H1 (cell line): Measurements from ENCODE around the gene ZSCAN21. TPM values are rescaled to one million over a fixed set of nuclear protein-coding genes. Genes with fewer than 3 reads are reported as not detected.

Source experiments
- CTCF ChIA-PET: fragments of 300-600 bp; sonication (Branson Sonifier 250); formaldehyde crosslinking; loops from one replicate; lab custom pipeline; 2021; ENCODE audit not compliant: partially characterized antibody; lab: Charles Lee
- POLR2A ChIA-PET: fragments of 300-600 bp; sonication (Branson Sonifier 250); formaldehyde crosslinking; loops from one replicate; lab custom pipeline; 2021; ENCODE audit warnings: inconsistent platforms; ENCODE audit not compliant: partially characterized antibody; lab: Charles Lee
- DNase-seq, 2 experiments: peaks; one replicate each; pipeline versions ENCODE4 v3.0.0 to v3.0.0-alpha.2; 2010 to 2022; ENCODE audit warnings: low spot score in 2 of 2, low read depth in 1 of 2, mixed read lengths in 1 of 2
- FAIRE-seq: peaks from 2 replicates; lab custom pipeline; 2011; peaks lifted over from hg19 to GRCh38; lab: Jason Lieb, UNC
- H2AFZ ChIP-seq: 2 replicates; pipeline ENCODE4 v1.8.1; 2012; ENCODE audit warnings: low read length, inconsistent platforms
- H2AK5ac ChIP-seq: 2 replicates; pipeline ENCODE4 v1.6.1; 2013; ENCODE audit warnings: low read depth, low read length
- H2BK120ac ChIP-seq: replicated peaks from 2 replicates; pipeline ENCODE3; 2013; ENCODE audit warnings: low read depth, low read length, inconsistent platforms
- H2BK12ac ChIP-seq: 2 replicates; pipeline ENCODE4 v1.6.1; 2013; ENCODE audit warnings: low read depth, low read length
- H2BK15ac ChIP-seq: 2 replicates; pipeline ENCODE4 v1.6.1; 2013; ENCODE audit warnings: low read length
- H2BK20ac ChIP-seq: 2 replicates; pipeline ENCODE4 v1.6.1; 2013; ENCODE audit warnings: low read length
- H2BK5ac ChIP-seq: 2 replicates; pipeline ENCODE4 v1.6.1; 2013; ENCODE audit warnings: low read depth, low read length
- H3K14ac ChIP-seq: 2 replicates; pipeline ENCODE4 v1.6.1; 2013; ENCODE audit warnings: inconsistent platforms; ENCODE audit not compliant: insufficient read length
- H3K18ac ChIP-seq: 2 replicates; pipeline ENCODE4 v1.6.1; 2013; ENCODE audit warnings: low read length; ENCODE audit errors: extremely low read depth
- H3K23ac ChIP-seq: 2 replicates; pipeline ENCODE4 v1.6.1; 2013; ENCODE audit warnings: inconsistent platforms; ENCODE audit not compliant: insufficient read length
- H3K23me2 ChIP-seq: 2 replicates; pipeline ENCODE4 v1.6.1; 2013; ENCODE audit warnings: low read depth, low read length
- H3K27ac ChIP-seq: 2 replicates; pipeline ENCODE4 v1.6.1; 2011; ENCODE audit warnings: low read depth, low read length, inconsistent platforms
- H3K27me3 ChIP-seq, 4 experiments: replicated peaks in 1 of 4; 1 replicate in 1 of 4; 2 replicates in 3 of 4; pipeline versions ENCODE4 v1.6.1 to v1.8.1; 2011 to 2013; ENCODE audit warnings: low read length in 3 of 4, mild to moderate bottlenecking in 3 of 4, inconsistent platforms in 2 of 4, mixed read lengths in 2 of 4, moderate library complexity in 1 of 4; ENCODE audit not compliant: control insufficient read depth in 3 of 4, insufficient read depth in 3 of 4; ENCODE audit errors: extremely low read depth in 1 of 4
- H3K36me3 ChIP-seq, 4 experiments: 2 replicates each; pipeline versions ENCODE4 v1.6.1 to v1.8.1; 2011 to 2013; ENCODE audit warnings: mild to moderate bottlenecking in 4 of 4, low read length in 3 of 4, moderate library complexity in 2 of 4, control low read depth in 1 of 4, inconsistent platforms in 1 of 4; ENCODE audit not compliant: insufficient read depth in 4 of 4, control insufficient read depth in 2 of 4
- H3K4ac ChIP-seq: replicated peaks from 2 replicates; pipeline ENCODE3; 2013; ENCODE audit warnings: low read length, low read depth, mixed read lengths, inconsistent platforms; ENCODE audit not compliant: insufficient read length
- H3K4me1 ChIP-seq, 4 experiments: replicated peaks in 1 of 4; 1 replicate in 1 of 4; 2 replicates in 3 of 4; pipeline versions ENCODE4 v1.6.1 to v1.8.1; 2011 to 2013; ENCODE audit warnings: low read length in 3 of 4, inconsistent platforms in 2 of 4, mixed read lengths in 1 of 4; ENCODE audit not compliant: insufficient read depth in 4 of 4, control insufficient read depth in 3 of 4
- H3K4me2 ChIP-seq, 2 experiments: 2 replicates each; pipeline versions ENCODE4 v1.6.1 to v1.8.1; 2011 to 2013; ENCODE audit warnings: low read depth in 2 of 2, low read length in 2 of 2, control low read depth in 1 of 2, inconsistent platforms in 1 of 2, mild to moderate bottlenecking in 1 of 2; ENCODE audit not compliant: insufficient read depth in 1 of 2
- H3K4me3 ChIP-seq, 4 experiments: fragments of 200-600, 300-600 bp in 1 of 4; sonication (generic), shearing (Covaris generic), sonication (Bioruptor Twin) in 1 of 4; 2 replicates each; pipeline versions ENCODE4 v1.5.1 to v1.8.1; 2011 to 2016; ENCODE audit warnings: low read length in 4 of 4, low read depth in 3 of 4, control low read depth in 2 of 4, inconsistent platforms in 2 of 4, mild to moderate bottlenecking in 2 of 4, mixed read lengths in 1 of 4, moderate library complexity in 1 of 4; ENCODE audit not compliant: insufficient read depth in 2 of 4; ENCODE audit errors: extremely low read depth in 1 of 4
- H3K56ac ChIP-seq: replicated peaks from 2 replicates; pipeline ENCODE3; 2013; ENCODE audit warnings: low read depth, mild to moderate bottlenecking, mixed read lengths, low read length, inconsistent platforms; ENCODE audit not compliant: insufficient read length
- H3K79me1 ChIP-seq: 2 replicates; pipeline ENCODE4 v1.6.1; 2013; ENCODE audit warnings: low read depth, low read length, control low read depth
- H3K79me2 ChIP-seq, 2 experiments: 2 replicates each; pipeline versions ENCODE4 v1.6.1 to v1.8.1; 2012 to 2013; ENCODE audit warnings: low read length in 2 of 2, mild to moderate bottlenecking in 2 of 2, inconsistent platforms in 1 of 2; ENCODE audit not compliant: insufficient read depth in 2 of 2, control insufficient read depth in 1 of 2
- H3K9ac ChIP-seq, 4 experiments: replicated peaks in 1 of 4; 1 replicate in 1 of 4; 2 replicates in 3 of 4; pipeline versions ENCODE4 v1.6.1 to v1.8.1; 2011 to 2013; ENCODE audit warnings: low read depth in 3 of 4, low read length in 3 of 4, control low read depth in 2 of 4, mild to moderate bottlenecking in 2 of 4, moderate library complexity in 2 of 4, inconsistent platforms in 1 of 4; ENCODE audit errors: extremely low read depth in 1 of 4
- H3K9me3 ChIP-seq, 2 experiments: 2 replicates each; pipeline versions ENCODE4 v1.6.1 to v1.8.1; 2012 to 2013; ENCODE audit warnings: mild to moderate bottlenecking in 2 of 2, moderate library complexity in 2 of 2, control low read depth in 1 of 2, inconsistent platforms in 1 of 2, low read depth in 1 of 2, low read length in 1 of 2, mixed read lengths in 1 of 2; ENCODE audit not compliant: insufficient read depth in 2 of 2
- H4K20me1 ChIP-seq, 2 experiments: replicated peaks in 1 of 2; 2 replicates each; pipeline versions ENCODE3 to v1.8.1; 2011 to 2013; ENCODE audit warnings: inconsistent platforms in 2 of 2, low read length in 2 of 2, mild to moderate bottlenecking in 1 of 2; ENCODE audit not compliant: insufficient read depth in 2 of 2, control insufficient read depth in 1 of 2
- H4K5ac ChIP-seq: 2 replicates; pipeline ENCODE4 v1.6.1; 2013; ENCODE audit warnings: low read length, low read depth, mixed read lengths, inconsistent platforms; ENCODE audit not compliant: insufficient read length
- H4K8ac ChIP-seq: 2 replicates; pipeline ENCODE4 v1.8.0; 2013; ENCODE audit warnings: mild to moderate bottlenecking, moderate library complexity, low read length, inconsistent platforms; ENCODE audit not compliant: insufficient read depth; ENCODE audit errors: extremely low read depth
- H4K91ac ChIP-seq: replicated peaks from 2 replicates; pipeline ENCODE3; 2013; ENCODE audit warnings: low read length, mixed read lengths, inconsistent platforms; ENCODE audit not compliant: insufficient read length
- BACH1 ChIP-seq: IDR thresholded peaks from 2 replicates; pipeline ENCODE4 v1.6.1; 2012; ENCODE audit warnings: low read length, improper control_type of control experiment
- CHD2 ChIP-seq: IDR thresholded peaks from 2 replicates; pipeline ENCODE4 v1.6.1; 2012; ENCODE audit warnings: low read length, improper control_type of control experiment
- CTCF ChIP-seq, 3 experiments: IDR thresholded peaks; 1 replicate in 2 of 3; 2 replicates in 1 of 3; pipeline versions ENCODE4 v1.5.1 to v1.6.1; 2011; ENCODE audit warnings: low read length in 3 of 3, mild to moderate bottlenecking in 3 of 3, inconsistent platforms in 2 of 3, low read depth in 1 of 3, moderate library complexity in 1 of 3; ENCODE audit not compliant: insufficient read depth in 1 of 3; ENCODE audit errors: control extremely low read depth in 1 of 3
- EGR1 ChIP-seq: IDR thresholded peaks from 2 replicates; pipeline ENCODE4 v1.6.1; 2011; ENCODE audit warnings: low read depth, low read length, borderline replicate concordance
- EZH2 ChIP-seq: fragments of 200-600 bp; sonication (generic); IDR thresholded peaks from 2 replicates; pipeline ENCODE4 v1.7.1; 2012; ENCODE audit warnings: low read depth, mild to moderate bottlenecking, moderate library complexity, low read length, inconsistent platforms; ENCODE audit not compliant: severe bottlenecking
- FOSL1 ChIP-seq: IDR thresholded peaks from 2 replicates; pipeline ENCODE4 v1.6.1; 2011; ENCODE audit warnings: mild to moderate bottlenecking, low read depth, low read length, moderate library complexity; ENCODE audit not compliant: insufficient read depth
- HDAC6 ChIP-seq: IDR thresholded peaks from one replicate; pipeline ENCODE4 v1.7.1; 2012; ENCODE audit warnings: low read depth, mild to moderate bottlenecking, inconsistent platforms, low read length, moderate library complexity
- JUN ChIP-seq: IDR thresholded peaks from 2 replicates; pipeline ENCODE4 v1.6.1; 2011; ENCODE audit warnings: low read depth, mild to moderate bottlenecking, improper control_type of control experiment, low read length
- MAFK ChIP-seq: IDR thresholded peaks from 2 replicates; pipeline ENCODE4 v1.6.1; 2012; ENCODE audit warnings: low read depth, mild to moderate bottlenecking, improper control_type of control experiment, low read length
- POLR2A ChIP-seq, 2 experiments: IDR thresholded peaks; 1 replicate in 1 of 2; 2 replicates in 1 of 2; pipeline ENCODE4 v1.6.1; 2011; ENCODE audit warnings: low read depth in 2 of 2, low read length in 2 of 2, mild to moderate bottlenecking in 2 of 2; ENCODE audit errors: control extremely low read depth in 1 of 2
- POU5F1 ChIP-seq: IDR thresholded peaks from 2 replicates; pipeline ENCODE4 v1.6.1; 2011; ENCODE audit warnings: low read depth, mild to moderate bottlenecking, low read length, moderate library complexity
- SP2 ChIP-seq: IDR thresholded peaks from 2 replicates; pipeline ENCODE4 v1.6.1; 2012; ENCODE audit warnings: mild to moderate bottlenecking, low read length, inconsistent platforms
- WGBS, 2 experiments: shearing (Covaris generic) in 1 of 2; methylation state at CpG; one replicate each; pipeline versions ENCODE4 v1.1.6 to v1.1.7; 2013 to 2015; ENCODE audit warnings: low lambda C conversion rate in 2 of 2, mixed read lengths in 2 of 2, inconsistent platforms in 1 of 2, low coverage in 1 of 2, missing lambda C conversion rate in 1 of 2; ENCODE audit not compliant: insufficient replicate concordance in 2 of 2, insufficient coverage in 1 of 2, insufficient read length in 1 of 2; ENCODE audit errors: extremely low coverage in 1 of 2, missing lambda C conversion rate in 1 of 2; 5-methylcytosine and 5-hydroxymethylcytosine counted together
- polyA plus RNA-seq, 7 experiments: library from polyadenylated mRNA; depleted of rRNA in 3 of 7; stranded (reverse) in 5 of 7; unstranded in 2 of 7; fragments of >200 nt in 5 of 7; fragments of 200-250 nt in 2 of 7; gene quantifications; 1 replicate in 5 of 7; 2 replicates in 1 of 7; 4 replicates in 1 of 7; pipeline versions ENCODE4 v1.2.1 to v1.2.3, GENCODE V29; 2011 to 2013; ENCODE audit warnings: missing spikeins in 2 of 7, mixed read lengths in 2 of 7
- total RNA-seq: library from RNA; stranded (reverse); fragmentation: NEBNext Ultra II Directional; extraction: Animal tissue kit (Norgen Biotek cat#: 25700); gene quantifications from 2 replicates; pipeline ENCODE4 v1.2.1, GENCODE V29; 2021

Gene ZSCAN21
- total and polyA plus RNA-seq, 2 of the 8 experiments (the other 6 are each of a cell fraction or from before 2014, with no cell fraction given), result 15.4 to 26.1 TPM

GRCh38 chr7:100095289-100095688 lies 45.7 kb downstream of the ZSCAN21 start:
- H2BK15ac ChIP-seq, result no peak overlapping the region
- H2BK12ac ChIP-seq, result no peak overlapping the region
- no peak overlapping the region for H4K91ac ChIP-seq
- H3K27ac ChIP-seq, result no peak overlapping the region
- H3K36me3 ChIP-seq, result peaks cover 84 to 95% (median 88%) of the 10 kb centered on the region in 4 experiments
- H4K8ac ChIP-seq, result no peak overlapping the region
- H3K79me2 ChIP-seq, result peaks cover 9 to 41% of the 10 kb centered on the region in 2 experiments
- no peak overlapping the region for H2BK20ac ChIP-seq
- no peak overlapping the region for H2BK5ac ChIP-seq
- H3K4me2 ChIP-seq, result no peak overlapping the region
- CTCF ChIA-PET, result interaction anchor here (1.5 kb wide), 2 partner anchors 8 to 38 kb away, joined by 3 to 6 read pairs; no protein-coding TSS in a partner anchor
- no peak overlapping the region; a peak in 1 of 7 replicates for H3K9ac ChIP-seq
- FAIRE-seq, result no peak
- POLR2A ChIA-PET, result interaction anchor here (0.6 to 19.5 kb wide), 24 partner anchors 11 to 674 kb away, joined by 3 to 722 read pairs (median 4); partner anchors contain the start of genes AP4M1, CNPY4, COPS6 and LAMTOR4
- no peak overlapping the region for H3K14ac ChIP-seq
- H4K5ac ChIP-seq, result no peak overlapping the region
- no peak overlapping the region for H3K4me3 ChIP-seq
- no peak overlapping the region for H3K56ac ChIP-seq
- WGBS, 2 experiments, result 86% methylated on average over 9 of the region's 9 CpGs; no CpG with 5 or more reads in 1 of the 2 experiments
- H3K27me3 ChIP-seq, result no peaks in the 10 kb centered on the region
- H2BK120ac ChIP-seq, result no peak overlapping the region
- H3K4ac ChIP-seq, result no peak overlapping the region
- no peak overlapping the region for H3K18ac ChIP-seq
- peaks cover 26 to 41% of the 10 kb centered on the region in 2 experiments for H4K20me1 ChIP-seq
- no peak overlapping the region for H2AK5ac ChIP-seq
- H3K4me1 ChIP-seq, result peaks cover 0 to 8% (median 3%) of the 10 kb centered on the region in 4 experiments; a peak in 3 of 7 replicates
- no peaks in the 10 kb centered on the region for H3K9me3 ChIP-seq
- DNase-seq, result no peak
- no peak overlapping the region for H3K23ac ChIP-seq
- H3K79me1 ChIP-seq, result peaks cover 17% of the 10 kb centered on the region
- H2AFZ ChIP-seq, result no peak overlapping the region
- no peaks in the 10 kb centered on the region; the same call in 1 of the 2 replicates for H3K23me2 ChIP-seq
- no peak for TF ChIP-seq HDAC6
- TF ChIP-seq CTCF (IDR thresholded peaks at IDR 0.05; ENCODE audit: control extremely low read depth in 1 of 3, insufficient read depth in 1 of 3, low read depth in 1 of 3, low read length in 3 of 3), result no peak
- no peak for TF ChIP-seq MAFK
- TF ChIP-seq JUN, result no peak
- no peak for TF ChIP-seq POU5F1
- TF ChIP-seq FOSL1, result no peak
- no peak for TF ChIP-seq SP2
- peak; percentile 76 to 85 for TF ChIP-seq POLR2A (IDR thresholded peaks at IDR 0.05; ENCODE audit: control extremely low read depth in 1 of 2, low read depth in 2 of 2, low read length in 2 of 2)
- TF ChIP-seq EGR1, result no peak
- TF ChIP-seq EZH2, result no peak
- no peak for TF ChIP-seq BACH1
- 0 out of 2 replicates have a peak, but pooled peaks have one; percentile 19 for TF ChIP-seq CHD2
